Stimulated activated CD8-positive, alpha-beta memory T cell treated with anti-CD3 and anti-CD28 coated beads, Interleukin-7, amount 100 ng/mL, for 48 hours (primary cell): ENCODE results near the gene CRACDL.

Source experiments
- DNase-seq, 2 donors: peaks; one replicate each; pipeline ENCODE4 v3.0.0-alpha.2; 2020; ENCODE audit warnings: low read depth in 1 of 2; ENCODE audit errors: extremely low read depth in 1 of 2

CRACDL gene

GRCh38 chr2:98927027-98927426, 9.0 kb downstream of the CRACDL start:
- DNase-seq: no peak

- DNase-seq: no peak
Observed at GRCh38 chr2:98926601-98927000, 9.4 kb downstream of the CRACDL start.

GRCh38 chr2:98924910-98925309, 11.1 kb downstream of the CRACDL start:
- no peak for DNase-seq

GRCh38 chr2:98924038-98924830, 11.8 kb downstream of the CRACDL start:
- DNase-seq: no peak

- DNase-seq: no peak
Observed at GRCh38 chr2:98923244-98923940, 12.6 kb downstream of the CRACDL start.

GRCh38 chr2:98921062-98921461, 15.0 kb downstream of the CRACDL start:
- DNase-seq: no peak

- DNase-seq: no peak
Observed at GRCh38 chr2:98917031-98917471, 19.0 kb downstream of the CRACDL start.

GRCh38 chr2:98915751-98916358, 20.2 kb downstream of the CRACDL start:
- no peak for DNase-seq

GRCh38 chr2:98914713-98915580, 21.1 kb downstream of the CRACDL start:
- no peak for DNase-seq

GRCh38 chr2:98913916-98914712, 21.9 kb downstream of the CRACDL start:
- DNase-seq: no peak

- DNase-seq: no peak
Observed at GRCh38 chr2:98912957-98913915, 22.8 kb downstream of the CRACDL start.

- no peak for DNase-seq
Observed at GRCh38 chr2:98912221-98912851, 23.7 kb downstream of the CRACDL start.

GRCh38 chr2:98911376-98912154, 24.5 kb downstream of the CRACDL start:
- DNase-seq: peak in 1 of 2 donors; percentile 5

GRCh38 chr2:98911126-98911375, 25.0 kb downstream of the CRACDL start:
- DNase-seq: no peak

- no peak for DNase-seq
Observed at GRCh38 chr2:98910349-98911125, 25.5 kb downstream of the CRACDL start.

GRCh38 chr2:98909317-98910211, 26.5 kb downstream of the CRACDL start:
- no peak for DNase-seq
